ENCODE measurements around the gene WDR73.

WDR73 gene

DNA sequence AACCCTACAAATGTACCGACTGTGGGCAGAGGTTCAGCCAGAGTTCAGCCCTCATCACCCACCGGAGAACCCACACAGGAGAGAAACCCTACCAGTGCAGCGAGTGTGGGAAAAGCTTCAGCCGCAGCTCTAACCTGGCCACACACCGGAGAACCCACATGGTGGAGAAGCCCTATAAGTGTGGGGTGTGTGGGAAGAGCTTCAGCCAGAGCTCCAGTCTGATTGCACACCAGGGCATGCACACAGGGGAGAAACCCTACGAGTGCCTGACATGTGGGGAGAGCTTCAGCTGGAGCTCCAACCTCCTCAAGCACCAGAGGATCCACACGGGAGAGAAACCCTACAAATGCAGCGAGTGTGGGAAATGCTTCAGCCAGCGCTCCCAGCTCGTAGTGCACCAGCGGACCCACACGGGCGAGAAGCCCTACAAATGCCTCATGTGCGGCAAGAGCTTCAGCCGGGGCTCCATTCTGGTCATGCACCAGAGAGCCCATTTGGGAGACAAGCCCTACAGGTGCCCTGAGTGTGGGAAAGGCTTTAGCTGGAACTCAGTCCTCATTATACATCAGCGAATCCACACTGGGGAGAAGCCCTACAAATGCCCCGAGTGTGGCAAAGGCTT lies 32.6 kb downstream of the WDR73 start:
- TF ChIP-seq POLR2AphosphoS5 (IDR thresholded peaks at IDR 0.05; ENCODE audit: low read depth, low read length), result no peak

DNA sequence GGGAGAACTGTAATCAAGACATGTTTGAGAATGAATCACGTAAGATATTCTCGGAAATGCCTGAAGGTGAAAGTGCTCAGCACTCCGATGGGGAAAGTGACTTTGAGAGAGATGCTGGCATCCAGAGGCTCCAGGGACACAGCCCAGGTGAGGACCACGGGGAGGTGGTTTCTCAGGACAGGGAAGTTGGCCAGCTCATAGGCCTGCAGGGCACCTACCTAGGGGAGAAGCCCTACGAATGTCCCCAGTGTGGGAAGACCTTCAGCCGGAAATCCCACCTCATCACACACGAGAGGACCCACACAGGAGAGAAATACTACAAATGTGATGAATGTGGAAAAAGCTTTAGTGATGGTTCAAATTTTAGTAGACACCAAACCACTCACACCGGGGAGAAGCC lies 33.5 kb downstream of the WDR73 start:
- TF ChIP-seq, protein P1, sequence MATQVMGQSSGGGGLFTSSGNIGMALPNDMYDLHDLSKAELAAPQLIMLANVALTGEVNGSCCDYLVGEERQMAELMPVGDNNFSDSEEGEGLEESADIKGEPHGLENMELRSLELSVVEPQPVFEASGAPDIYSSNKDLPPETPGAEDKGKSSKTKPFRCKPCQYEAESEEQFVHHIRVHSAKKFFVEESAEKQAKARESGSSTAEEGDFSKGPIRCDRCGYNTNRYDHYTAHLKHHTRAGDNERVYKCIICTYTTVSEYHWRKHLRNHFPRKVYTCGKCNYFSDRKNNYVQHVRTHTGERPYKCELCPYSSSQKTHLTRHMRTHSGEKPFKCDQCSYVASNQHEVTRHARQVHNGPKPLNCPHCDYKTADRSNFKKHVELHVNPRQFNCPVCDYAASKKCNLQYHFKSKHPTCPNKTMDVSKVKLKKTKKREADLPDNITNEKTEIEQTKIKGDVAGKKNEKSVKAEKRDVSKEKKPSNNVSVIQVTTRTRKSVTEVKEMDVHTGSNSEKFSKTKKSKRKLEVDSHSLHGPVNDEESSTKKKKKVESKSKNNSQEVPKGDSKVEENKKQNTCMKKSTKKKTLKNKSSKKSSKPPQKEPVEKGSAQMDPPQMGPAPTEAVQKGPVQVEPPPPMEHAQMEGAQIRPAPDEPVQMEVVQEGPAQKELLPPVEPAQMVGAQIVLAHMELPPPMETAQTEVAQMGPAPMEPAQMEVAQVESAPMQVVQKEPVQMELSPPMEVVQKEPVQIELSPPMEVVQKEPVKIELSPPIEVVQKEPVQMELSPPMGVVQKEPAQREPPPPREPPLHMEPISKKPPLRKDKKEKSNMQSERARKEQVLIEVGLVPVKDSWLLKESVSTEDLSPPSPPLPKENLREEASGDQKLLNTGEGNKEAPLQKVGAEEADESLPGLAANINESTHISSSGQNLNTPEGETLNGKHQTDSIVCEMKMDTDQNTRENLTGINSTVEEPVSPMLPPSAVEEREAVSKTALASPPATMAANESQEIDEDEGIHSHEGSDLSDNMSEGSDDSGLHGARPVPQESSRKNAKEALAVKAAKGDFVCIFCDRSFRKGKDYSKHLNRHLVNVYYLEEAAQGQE (IDR thresholded peaks at IDR 0.05; ENCODE audit: insufficient read depth in 1 of 2, low read depth in 2 of 2, low read length in 2 of 2), result no peak
- no peak for TF ChIP-seq FOXP2 (optimal IDR thresholded peaks at IDR 0.05; ENCODE audit: borderline replicate concordance, extremely low read depth, extremely low read length, insufficient read depth)
- no peak for TF ChIP-seq SIN3A (IDR thresholded peaks at IDR 0.05; ENCODE audit: borderline replicate concordance, insufficient read depth, low read length)
- TF ChIP-seq TAF1 (IDR thresholded peaks at IDR 0.05; ENCODE audit: borderline replicate concordance, insufficient read depth, low read length), result no peak
- no peak for TF ChIP-seq POLR2AphosphoS5 (IDR thresholded peaks at IDR 0.05; ENCODE audit: low read depth, low read length)

DNA sequence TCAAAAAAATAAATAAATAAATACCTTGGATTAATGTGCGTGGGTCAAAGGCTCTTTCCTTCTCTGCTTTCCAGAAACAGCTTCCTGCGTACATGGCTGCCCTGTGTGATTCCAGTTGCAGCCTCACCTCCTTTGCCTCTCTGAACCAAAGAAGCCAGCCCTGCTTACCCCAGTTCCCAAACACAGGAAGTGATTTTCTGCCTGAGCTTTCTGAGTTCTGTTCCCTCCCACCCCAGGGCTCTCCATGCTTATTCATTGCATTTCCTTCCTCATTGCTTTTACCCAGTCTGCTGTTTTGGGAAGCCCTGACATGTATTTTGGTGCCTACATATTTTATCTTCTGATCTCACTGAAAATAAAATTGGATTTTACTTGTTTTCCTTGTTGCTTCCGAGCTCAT lies 37.8 kb downstream of the WDR73 start:
- TF ChIP-seq FOXP2 (optimal IDR thresholded peaks at IDR 0.05; ENCODE audit: borderline replicate concordance, extremely low read depth, extremely low read length, insufficient read depth) (no peak), POLR2AphosphoS5 (IDR thresholded peaks at IDR 0.05; ENCODE audit: low read depth, low read length) (no peak), TAF1 (IDR thresholded peaks at IDR 0.05; ENCODE audit: borderline replicate concordance, insufficient read depth, low read length) (no peak), SIN3A (IDR thresholded peaks at IDR 0.05; ENCODE audit: borderline replicate concordance, insufficient read depth, low read length) (no peak)
- TF ChIP-seq, protein P1 (IDR thresholded peaks at IDR 0.05; ENCODE audit: insufficient read depth in 1 of 2, low read depth in 2 of 2, low read length in 2 of 2), result no peak

DNA sequence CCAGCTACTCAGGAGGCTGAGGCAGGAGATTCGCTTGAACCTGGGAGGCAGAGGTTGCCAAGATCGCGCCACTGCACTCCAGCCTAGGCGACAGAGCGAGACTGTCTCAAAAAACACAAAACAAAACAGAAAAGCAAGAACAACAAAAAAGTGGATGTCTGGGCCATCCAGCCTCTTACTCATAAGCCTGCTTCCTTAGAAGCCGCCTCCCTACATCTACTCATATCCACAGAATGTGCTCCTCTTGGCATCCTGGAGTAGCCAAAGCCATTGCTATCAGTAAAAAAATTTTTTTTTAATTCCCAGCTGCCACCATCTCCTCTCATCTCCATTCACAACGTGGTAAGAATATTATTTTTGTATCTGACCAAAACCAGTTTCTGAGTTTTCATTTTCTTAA lies 42.5 kb downstream of the WDR73 start:
- no peak for TF ChIP-seq TAF1 (IDR thresholded peaks at IDR 0.05; ENCODE audit: borderline replicate concordance, insufficient read depth, low read length)
- no peak for TF ChIP-seq POLR2AphosphoS5 (IDR thresholded peaks at IDR 0.05; ENCODE audit: low read depth, low read length)
- no peak for TF ChIP-seq FOXP2 (optimal IDR thresholded peaks at IDR 0.05; ENCODE audit: borderline replicate concordance, extremely low read depth, extremely low read length, insufficient read depth)
- TF ChIP-seq, protein P1 (IDR thresholded peaks at IDR 0.05; ENCODE audit: insufficient read depth in 1 of 2, low read depth in 2 of 2, low read length in 2 of 2), result no peak

DNA sequence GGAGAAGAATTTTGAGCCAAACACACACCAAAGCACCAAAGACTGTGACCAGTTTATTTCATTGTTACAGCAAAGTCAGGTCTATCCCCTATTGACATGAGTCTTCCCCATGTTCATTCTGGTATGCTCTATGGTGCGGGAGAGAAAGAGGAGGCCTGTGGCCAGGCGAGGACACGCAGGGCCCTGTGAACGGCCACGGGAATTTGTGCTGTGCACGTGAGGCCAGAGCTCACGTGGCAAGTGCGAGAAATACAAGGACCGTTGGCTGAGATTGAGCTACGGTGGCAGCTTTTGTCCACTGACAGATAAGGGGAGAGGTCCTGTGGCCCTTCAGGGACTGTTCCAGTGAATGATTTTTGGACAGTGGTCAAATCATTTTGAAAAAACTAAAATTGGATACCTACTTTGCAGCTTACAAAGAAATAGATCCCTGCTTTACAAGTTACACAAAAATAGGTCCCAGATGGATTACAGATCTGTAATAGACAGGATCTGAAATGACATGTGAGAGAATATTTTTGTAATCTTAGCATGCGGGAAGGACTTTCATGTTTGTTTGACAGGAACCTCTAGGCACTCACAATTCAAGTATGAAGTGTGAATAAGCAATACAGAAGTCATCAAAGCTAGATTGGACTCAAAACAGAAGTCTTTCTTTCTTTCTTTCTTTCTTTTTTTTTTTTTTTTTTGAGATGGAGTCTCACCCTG lies 44.1 kb downstream of the WDR73 start:
- no peak for TF ChIP-seq FOXP2 (optimal IDR thresholded peaks at IDR 0.05; ENCODE audit: borderline replicate concordance, extremely low read depth, extremely low read length, insufficient read depth)
- no peak for TF ChIP-seq POLR2AphosphoS5 (IDR thresholded peaks at IDR 0.05; ENCODE audit: low read depth, low read length)
- TF ChIP-seq TAF1 (IDR thresholded peaks at IDR 0.05; ENCODE audit: borderline replicate concordance, insufficient read depth, low read length), result no peak

DNA sequence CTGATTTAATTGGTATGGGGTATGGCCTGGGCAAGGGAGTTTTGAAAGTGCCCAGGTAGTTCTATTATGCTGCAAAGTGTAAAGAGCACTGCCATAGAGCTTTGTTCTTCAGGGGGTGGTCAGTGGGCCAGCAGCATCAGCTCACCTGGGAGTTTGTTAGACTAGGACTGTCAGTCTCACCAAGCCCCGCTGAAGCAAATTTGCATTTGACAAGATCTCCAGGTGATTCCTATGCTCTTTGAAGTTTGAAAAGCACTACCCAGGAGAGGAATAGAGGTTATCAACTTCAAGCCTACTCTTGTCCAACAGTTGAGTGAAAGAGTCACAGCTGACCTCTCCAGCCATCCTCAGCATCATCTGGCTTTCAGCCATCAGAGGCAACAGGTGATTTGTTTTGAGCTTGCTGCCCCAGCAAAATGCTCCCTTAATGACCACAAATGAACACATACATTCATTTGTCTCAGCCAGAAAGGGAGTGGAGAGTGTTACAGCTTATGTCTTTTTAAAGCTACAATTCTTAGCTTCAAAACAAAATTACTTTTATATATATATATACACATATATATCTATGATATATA lies 45.3 kb downstream of the WDR73 start:
- no peak for TF ChIP-seq POLR2AphosphoS5 (IDR thresholded peaks at IDR 0.05; ENCODE audit: low read depth, low read length)
- TF ChIP-seq SIN3A (IDR thresholded peaks at IDR 0.05; ENCODE audit: borderline replicate concordance, insufficient read depth, low read length), result no peak
- TF ChIP-seq TAF1 (IDR thresholded peaks at IDR 0.05; ENCODE audit: borderline replicate concordance, insufficient read depth, low read length), result no peak
- TF ChIP-seq, protein P1 (IDR thresholded peaks at IDR 0.05; ENCODE audit: insufficient read depth in 1 of 2, low read depth in 2 of 2, low read length in 2 of 2), result no peak
- TF ChIP-seq FOXP2 (optimal IDR thresholded peaks at IDR 0.05; ENCODE audit: borderline replicate concordance, extremely low read depth, extremely low read length, insufficient read depth), result no peak
